ENCODE data around the gene PPM1L. TPM values are rescaled to one million over a fixed set of nuclear protein-coding genes. Genes with fewer than 3 reads are reported as not detected.

PPM1L gene
- total RNA-seq, 2 donors from 2014 or later: 13.3 to 25.3 TPM

- TF ChIP-seq, protein P1, sequence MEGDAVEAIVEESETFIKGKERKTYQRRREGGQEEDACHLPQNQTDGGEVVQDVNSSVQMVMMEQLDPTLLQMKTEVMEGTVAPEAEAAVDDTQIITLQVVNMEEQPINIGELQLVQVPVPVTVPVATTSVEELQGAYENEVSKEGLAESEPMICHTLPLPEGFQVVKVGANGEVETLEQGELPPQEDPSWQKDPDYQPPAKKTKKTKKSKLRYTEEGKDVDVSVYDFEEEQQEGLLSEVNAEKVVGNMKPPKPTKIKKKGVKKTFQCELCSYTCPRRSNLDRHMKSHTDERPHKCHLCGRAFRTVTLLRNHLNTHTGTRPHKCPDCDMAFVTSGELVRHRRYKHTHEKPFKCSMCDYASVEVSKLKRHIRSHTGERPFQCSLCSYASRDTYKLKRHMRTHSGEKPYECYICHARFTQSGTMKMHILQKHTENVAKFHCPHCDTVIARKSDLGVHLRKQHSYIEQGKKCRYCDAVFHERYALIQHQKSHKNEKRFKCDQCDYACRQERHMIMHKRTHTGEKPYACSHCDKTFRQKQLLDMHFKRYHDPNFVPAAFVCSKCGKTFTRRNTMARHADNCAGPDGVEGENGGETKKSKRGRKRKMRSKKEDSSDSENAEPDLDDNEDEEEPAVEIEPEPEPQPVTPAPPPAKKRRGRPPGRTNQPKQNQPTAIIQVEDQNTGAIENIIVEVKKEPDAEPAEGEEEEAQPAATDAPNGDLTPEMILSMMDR (IDR thresholded peaks at IDR 0.05): no peak
- ATAC-seq (ENCODE audit: insufficient number of reproducible peaks, low FRiP score, low read depth): no peak
- no peak for DNase-seq (ENCODE audit: low spot score)
Observed at GRCh38 chr3:160831401-160831800, 75.4 kb downstream of the PPM1L start.

DNA sequence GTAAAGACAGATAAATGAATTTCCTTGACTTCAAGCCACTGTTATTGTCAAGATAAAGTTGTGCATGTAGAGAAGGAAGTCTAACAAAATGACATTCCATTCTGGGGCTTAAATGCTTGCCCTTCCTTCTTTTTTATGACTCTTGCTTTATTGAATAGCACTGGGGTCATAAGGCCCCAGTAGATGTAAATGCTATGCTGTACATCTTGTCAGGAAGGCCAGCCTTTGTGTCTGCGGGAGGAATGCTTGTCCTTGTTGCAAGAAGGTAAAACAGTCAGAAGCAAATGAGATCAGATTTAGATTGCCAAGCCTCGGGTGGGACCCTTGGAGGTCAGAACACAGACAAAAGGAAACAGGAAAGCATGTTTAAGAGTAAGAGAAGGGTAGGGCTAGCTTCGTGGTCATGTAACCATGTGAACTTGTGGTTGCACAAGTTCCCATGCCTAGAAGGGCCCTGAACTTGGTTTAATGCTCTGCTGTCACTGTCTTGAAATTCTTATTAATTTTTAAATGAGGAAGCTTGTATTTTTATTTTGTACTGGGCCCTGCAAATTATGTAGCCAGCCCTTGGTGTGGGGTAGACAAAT, 81.5 kb downstream of the PPM1L start:
- Histone ChIP-seq H3K27me3 (replicated peaks; ENCODE audit: insufficient read depth) (no peaks in the 10 kb centered on the region), H3K9me3 (no peaks in the 10 kb centered on the region), H3K4me1 (ENCODE audit: control insufficient read depth in 1 of 2, low read depth in 2 of 2) (peaks cover under 1 to 12% of the 10 kb centered on the region in 2 donors), H3K36me3 (no peaks in the 10 kb centered on the region), H3K4me3 (no peak overlapping the region), H3K27ac (no peak overlapping the region)
- no peak for DNase-seq (ENCODE audit: low spot score)
- TF ChIP-seq, protein P1 (IDR thresholded peaks at IDR 0.05): no peak
- ATAC-seq (ENCODE audit: insufficient number of reproducible peaks, low FRiP score, low read depth): no peak

More at GRCh38 chr3:160831401-160831800, 75.4 kb downstream of the PPM1L start:
- H3K4me1 ChIP-seq (ENCODE audit: control insufficient read depth in 1 of 2, low read depth in 2 of 2): peaks cover 0 to 5% of the 10 kb centered on the region in 2 donors
- H3K27ac ChIP-seq: no peak overlapping the region
- H3K27me3 ChIP-seq (replicated peaks; ENCODE audit: insufficient read depth): no peaks in the 10 kb centered on the region
- H3K36me3 ChIP-seq: no peaks in the 10 kb centered on the region
- H3K9me3 ChIP-seq: no peaks in the 10 kb centered on the region
- H3K4me3 ChIP-seq: no peak overlapping the region

DNA sequence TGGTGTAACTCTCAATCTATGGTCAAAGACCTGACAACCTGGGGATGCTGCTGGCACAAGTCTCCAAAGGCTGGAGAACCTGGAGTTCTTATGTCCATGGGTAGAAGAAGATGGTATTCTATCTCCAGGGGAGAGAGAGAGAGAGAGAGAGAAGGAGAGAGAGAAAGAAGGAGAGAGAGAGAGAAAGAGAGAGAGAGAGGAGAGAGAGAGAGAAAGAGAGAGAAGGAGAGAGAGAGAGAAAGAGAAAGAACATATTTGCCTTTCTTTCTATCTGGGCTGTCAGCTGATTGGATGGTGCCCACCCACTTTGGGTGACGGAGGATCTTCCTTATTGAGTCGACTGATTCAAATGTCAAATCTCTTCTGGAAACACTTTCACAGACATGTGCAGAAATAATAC, 84.6 kb downstream of the PPM1L start:
- ATAC-seq (ENCODE audit: insufficient number of reproducible peaks, low FRiP score, low read depth) (no peak), DNase-seq (ENCODE audit: low spot score) (no peak)
- no peak overlapping the region for H3K27ac ChIP-seq
- no peaks in the 10 kb centered on the region for H3K36me3 ChIP-seq
- H3K9me3 ChIP-seq: no peaks in the 10 kb centered on the region
- TF ChIP-seq, protein P1 (IDR thresholded peaks at IDR 0.05): no peak
- H3K27me3 ChIP-seq (replicated peaks; ENCODE audit: insufficient read depth): no peaks in the 10 kb centered on the region
- H3K4me1 ChIP-seq (ENCODE audit: control insufficient read depth in 1 of 2, low read depth in 2 of 2): peaks cover 6 to 13% of the 10 kb centered on the region in 2 donors
- no peak overlapping the region for H3K4me3 ChIP-seq

DNA sequence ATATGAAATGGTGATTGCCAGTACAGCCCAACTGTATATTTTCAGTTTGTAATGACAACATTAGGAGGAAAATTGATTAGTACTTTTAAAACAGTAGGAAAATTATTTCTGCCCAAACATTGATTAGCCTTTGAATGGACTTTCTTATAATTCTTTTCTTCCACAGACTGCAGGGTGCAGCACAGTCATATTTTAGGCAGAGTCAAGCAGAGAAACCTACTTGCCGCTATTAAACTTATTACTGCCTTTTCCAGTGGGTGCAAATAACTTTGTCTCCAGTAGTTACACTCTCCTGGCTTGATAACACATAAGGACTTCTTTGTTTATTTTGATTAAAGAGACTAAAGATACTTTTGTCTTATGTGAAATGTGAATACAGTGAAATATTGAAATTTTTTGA, 85.4 kb downstream of the PPM1L start:
- Histone ChIP-seq H3K36me3 (no peaks in the 10 kb centered on the region), H3K9me3 (no peaks in the 10 kb centered on the region), H3K4me1 (ENCODE audit: control insufficient read depth in 1 of 2, low read depth in 2 of 2) (peaks cover 6 to 13% of the 10 kb centered on the region in 2 donors), H3K27ac (no peak overlapping the region), H3K27me3 (replicated peaks; ENCODE audit: insufficient read depth) (no peaks in the 10 kb centered on the region), H3K4me3 (no peak overlapping the region)
- no peak for ATAC-seq (ENCODE audit: insufficient number of reproducible peaks, low FRiP score, low read depth)
- no peak for DNase-seq (ENCODE audit: low spot score)
- TF ChIP-seq, protein P1 (IDR thresholded peaks at IDR 0.05): no peak

DNA sequence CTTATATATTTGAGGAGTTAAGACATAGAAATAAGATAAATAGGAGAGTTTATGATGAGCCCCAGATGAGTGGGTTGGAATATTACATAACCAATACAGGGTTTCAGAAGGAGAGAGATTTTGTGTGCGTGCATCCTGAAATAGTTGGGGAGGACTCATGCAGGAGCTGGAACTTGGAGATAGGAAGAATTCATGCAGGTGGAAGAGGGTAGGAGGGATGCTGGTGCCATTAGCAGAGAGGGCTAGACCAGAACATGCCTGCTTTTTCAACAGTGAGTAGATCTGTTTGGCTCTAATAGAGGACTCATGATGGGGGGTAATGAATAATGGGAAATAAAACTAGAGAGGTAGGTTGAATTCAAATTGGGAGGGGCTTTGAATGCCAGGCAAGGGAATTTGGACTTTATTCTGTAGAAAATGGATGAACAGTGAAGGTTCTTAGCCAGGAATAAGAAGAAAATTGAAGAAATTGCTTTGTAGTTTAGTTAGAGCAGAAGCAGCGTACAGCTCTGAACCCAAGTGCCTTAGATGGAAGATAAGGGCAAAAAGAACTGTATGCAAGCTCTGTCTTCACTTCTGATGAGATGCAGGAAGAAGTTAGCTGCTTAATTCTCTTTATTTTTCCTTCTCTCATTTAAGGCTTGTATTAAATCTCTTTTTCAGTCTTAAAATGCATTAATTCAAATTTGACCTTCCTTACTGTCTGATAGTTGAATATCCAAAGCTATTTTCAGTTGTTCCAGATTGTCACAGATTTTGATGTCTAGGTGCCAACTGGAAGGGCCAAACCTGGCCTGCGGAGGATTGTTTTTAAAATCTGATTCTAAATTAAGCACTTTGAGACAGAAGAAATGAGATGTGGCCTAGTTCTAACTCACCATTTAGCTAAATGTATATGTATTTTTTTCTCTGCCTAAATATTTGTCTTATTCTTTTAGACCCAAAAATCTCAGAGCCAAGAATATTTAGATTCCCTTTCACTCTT, 86.3 kb downstream of the PPM1L start:
- TF ChIP-seq, protein P1 (IDR thresholded peaks at IDR 0.05): no peak
- H3K27me3 ChIP-seq (replicated peaks; ENCODE audit: insufficient read depth): no peaks in the 10 kb centered on the region
- DNase-seq (ENCODE audit: low spot score) (no peak), ATAC-seq (ENCODE audit: insufficient number of reproducible peaks, low FRiP score, low read depth) (no peak)
- no peaks in the 10 kb centered on the region for H3K9me3 ChIP-seq
- H3K36me3 ChIP-seq: no peaks in the 10 kb centered on the region
- peaks cover 6 to 13% of the 10 kb centered on the region in 2 donors for H3K4me1 ChIP-seq (ENCODE audit: control insufficient read depth in 1 of 2, low read depth in 2 of 2)
- no peak overlapping the region for H3K27ac ChIP-seq
- no peak overlapping the region for H3K4me3 ChIP-seq

Measured in thoracic aorta (tissue), 2 donors.